ENCODE results near the gene HMCES.

GRCh38 chr3:129286081-129286480, 7.4 kb downstream of the HMCES start:
- no peak for TF ChIP-seq POLR2A (IDR thresholded peaks at IDR 0.05)
- no peak for TF ChIP-seq CTCF (IDR thresholded peaks at IDR 0.05)
